Karpas-422 (cell line): ENCODE data around the gene INAFM1. TPM values are rescaled to one million over a fixed set of nuclear protein-coding genes. Genes with fewer than 3 reads are reported as not detected.
"Not testable (repeated sequence)": the region's sequence is repeated elsewhere in the genome, so short reads cannot be mapped to it uniquely, and the experiment has no call there.

Source experiments
- DNase-seq: peaks from one replicate; pipeline ENCODE4 v3.0.0-alpha.2; 2015
- H2AFZ ChIP-seq: fragments of 200-600 bp; sonication (generic); 2 replicates; pipeline ENCODE4 v1.6.1; 2014; ENCODE audit warnings: antibody characterized with exemption, low read length, mixed read lengths
- H3K27ac ChIP-seq: fragments of 200-600 bp; sonication (generic); 2 replicates; pipeline ENCODE4 v1.5.1; 2014; ENCODE audit warnings: mild to moderate bottlenecking, low read length, moderate library complexity
- H3K27me3 ChIP-seq: fragments of 200-600 bp; sonication (generic); 2 replicates; pipeline ENCODE4 v1.6.1; 2014; ENCODE audit warnings: low read length, mixed read lengths
- H3K36me3 ChIP-seq: fragments of 200-600 bp; sonication (generic); 2 replicates; pipeline ENCODE4 v1.6.1; 2014; ENCODE audit warnings: low read length, mixed read lengths; ENCODE audit not compliant: insufficient read depth
- H3K4me1 ChIP-seq: fragments of 200-600 bp; sonication (generic); 2 replicates; pipeline ENCODE4 v1.6.1; 2014; ENCODE audit warnings: mild to moderate bottlenecking, low read length, mixed read lengths
- H3K4me2 ChIP-seq: fragments of 200-600 bp; sonication (generic); 2 replicates; pipeline ENCODE4 v1.6.1; 2014; ENCODE audit warnings: low read length, low read depth, mild to moderate bottlenecking; ENCODE audit not compliant: poor library complexity, severe bottlenecking
- H3K4me3 ChIP-seq: fragments of 200-600 bp; sonication (generic); 2 replicates; pipeline ENCODE4 v1.5.1; 2014; ENCODE audit warnings: mild to moderate bottlenecking, antibody characterized with exemption, low read length, mixed read lengths
- H3K79me2 ChIP-seq: fragments of 200-600 bp; sonication (generic); 2 replicates; pipeline ENCODE4 v1.6.1; 2014; ENCODE audit warnings: mild to moderate bottlenecking, low read length, mixed read lengths
- H3K9ac ChIP-seq: fragments of 200-600 bp; sonication (generic); 2 replicates; pipeline ENCODE4 v1.6.0; 2014; ENCODE audit warnings: low read length
- H3K9me2 ChIP-seq: fragments of 200-600 bp; sonication (generic), shearing (Covaris generic); replicated peaks from 2 replicates; pipeline ENCODE4 v1.6.0; 2014; ENCODE audit warnings: mild to moderate bottlenecking, low read length, moderate library complexity; ENCODE audit not compliant: insufficient read depth
- H3K9me3 ChIP-seq: fragments of 300-700, 200-600 bp; sonication (generic); 2 replicates; pipeline ENCODE4 v1.6.1; 2014; ENCODE audit warnings: low read length, mixed read lengths
- H4K20me1 ChIP-seq: fragments of 200-600 bp; sonication (generic); 2 replicates; pipeline ENCODE4 v1.6.1; 2014; ENCODE audit warnings: mild to moderate bottlenecking, antibody characterized with exemption, low read length, low read depth; ENCODE audit not compliant: insufficient read depth
- total RNA-seq: library from RNA; depleted of rRNA; stranded (reverse); fragments of >200 nt; shearing (Covaris generic); gene quantifications from 2 replicates; pipeline ENCODE4 v1.2.3, GENCODE V29; 2014; ENCODE audit warnings: low replicate concordance

Gene INAFM1
- total RNA-seq, 1 experiment from 2014 or later, result 4.6 TPM

DNA sequence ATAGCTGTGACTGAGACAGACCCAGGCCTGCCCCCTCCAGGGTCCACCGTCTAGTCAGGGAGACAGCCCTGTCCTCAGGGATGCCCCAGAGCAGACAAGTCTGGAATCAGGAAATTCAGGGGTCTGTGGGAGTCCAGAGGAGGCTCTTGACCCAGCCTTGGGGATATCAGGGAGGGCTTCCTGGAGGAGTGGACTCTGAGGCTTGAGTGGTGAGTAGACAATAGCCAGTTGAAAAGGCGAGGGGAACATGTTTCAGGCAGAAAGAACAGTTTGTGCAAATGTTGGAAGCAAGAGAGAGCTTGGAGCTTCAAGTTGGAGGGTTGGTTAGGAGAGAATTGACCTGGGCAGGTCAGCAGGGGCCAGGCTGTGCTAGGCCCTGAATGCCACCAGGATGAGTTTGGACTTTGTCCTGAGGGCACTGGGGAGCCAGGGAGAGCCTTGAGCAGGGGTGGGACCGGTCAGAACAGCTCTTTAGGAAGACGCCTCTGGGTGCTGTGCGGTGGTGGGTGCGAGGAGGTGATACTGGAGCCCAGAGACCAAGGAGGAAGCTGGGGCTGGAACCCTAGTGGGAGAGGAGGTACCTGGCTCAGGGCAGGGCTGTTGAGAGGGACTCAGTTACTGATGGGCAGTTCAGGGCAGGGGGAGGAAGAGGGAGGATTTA, 15.7 kb upstream of the INAFM1 start:
- H3K79me2 ChIP-seq, result peaks cover 14% of the 10 kb centered on the region
- H3K9ac ChIP-seq, result no peak overlapping the region
- no peak overlapping the region for H3K27ac ChIP-seq
- no peaks in the 10 kb centered on the region for H3K9me2 ChIP-seq
- peaks cover 16% of the 10 kb centered on the region for H3K4me1 ChIP-seq
- no peak overlapping the region for H3K4me2 ChIP-seq
- H4K20me1 ChIP-seq, result 0 out of 2 replicates have a peak, but pooled peaks cover 4% of the 10 kb centered on the region
- H3K4me3 ChIP-seq, result no peak overlapping the region
- DNase-seq, result no peak
- no peaks in the 10 kb centered on the region for H3K36me3 ChIP-seq
- H3K27me3 ChIP-seq, result no peaks in the 10 kb centered on the region
- H3K9me3 ChIP-seq, result no peaks in the 10 kb centered on the region
- no peak overlapping the region for H2AFZ ChIP-seq

DNA sequence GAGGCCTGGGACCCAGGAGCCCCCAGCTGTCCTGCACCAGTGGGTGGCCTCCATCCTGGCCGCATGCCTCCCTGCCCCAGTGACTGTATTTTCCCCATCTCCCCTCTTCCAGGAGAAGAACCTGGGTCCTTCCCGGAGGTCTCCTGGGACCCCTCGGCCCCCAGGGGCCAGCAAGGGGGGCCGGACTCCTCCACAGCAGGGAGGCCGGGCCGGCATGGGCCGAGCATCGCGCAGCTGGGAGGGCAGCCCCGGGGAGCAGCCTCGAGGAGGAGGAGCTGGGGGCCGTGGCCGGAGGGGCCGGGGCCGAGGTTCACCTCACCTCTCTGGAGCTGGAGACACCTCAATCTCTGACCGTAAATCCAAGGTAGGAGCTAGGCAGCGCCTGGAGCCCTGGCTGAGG, 14.2 kb upstream of the INAFM1 start:
- Histone ChIP-seq H3K36me3 (no peaks in the 10 kb centered on the region), H2AFZ (no peak overlapping the region)
- no peak for DNase-seq

DNA sequence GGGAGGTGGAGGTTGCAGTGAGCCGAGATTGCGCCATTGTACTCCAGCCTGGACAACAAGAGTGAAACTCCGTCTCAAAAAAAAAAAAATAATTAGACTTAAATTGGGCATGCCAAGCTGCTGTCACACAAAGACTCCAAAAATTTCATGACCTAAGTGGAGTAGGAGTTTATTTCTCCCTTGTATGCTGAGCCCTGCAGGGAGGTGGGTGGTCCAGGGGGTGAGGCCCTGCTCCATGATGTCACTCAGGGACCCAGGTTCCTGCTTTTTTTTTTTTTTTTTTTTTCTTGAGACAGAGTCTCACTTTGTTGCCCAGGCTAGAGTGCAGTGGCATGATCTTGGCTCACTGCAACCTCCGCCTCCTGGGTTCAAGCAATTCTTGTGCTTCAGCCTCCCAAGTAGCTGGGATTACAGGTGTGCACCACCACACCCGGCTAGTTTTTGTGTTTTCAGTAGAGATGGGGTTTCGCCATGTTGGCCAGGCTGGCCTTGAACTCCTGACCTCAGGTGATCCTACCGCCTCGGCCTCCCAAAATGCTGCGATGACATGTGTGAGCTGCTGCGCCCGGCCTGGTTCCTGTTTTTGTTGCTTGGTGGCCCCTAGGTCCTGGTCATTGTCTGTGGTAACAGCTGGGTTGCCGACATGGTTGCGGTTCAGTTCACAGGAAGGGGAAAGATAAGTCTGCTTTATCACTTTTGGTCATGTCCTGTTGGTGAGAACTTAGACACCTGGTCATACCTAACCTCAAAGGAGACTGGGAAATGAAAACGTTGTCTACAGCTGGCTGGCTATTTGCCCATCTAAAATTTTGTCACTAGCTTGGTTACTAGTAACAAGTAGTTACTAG, 12.5 kb upstream of the INAFM1 start:
- H3K36me3 ChIP-seq, result not testable (repeated sequence)

More for the DNA sequence above, 14.2 kb upstream of the INAFM1 start:
- H3K9ac ChIP-seq, result no peak overlapping the region
- 0 out of 2 replicates have a peak, but pooled peaks cover 4% of the 10 kb centered on the region for H4K20me1 ChIP-seq
- peaks cover 14% of the 10 kb centered on the region for H3K79me2 ChIP-seq
- H3K27me3 ChIP-seq, result no peaks in the 10 kb centered on the region
- H3K9me3 ChIP-seq, result no peaks in the 10 kb centered on the region
- H3K9me2 ChIP-seq, result no peaks in the 10 kb centered on the region
- H3K27ac ChIP-seq, result no peak overlapping the region
- H3K4me3 ChIP-seq, result no peak overlapping the region
- H3K4me2 ChIP-seq, result no peak overlapping the region
- H3K4me1 ChIP-seq, result peaks cover 16% of the 10 kb centered on the region

DNA sequence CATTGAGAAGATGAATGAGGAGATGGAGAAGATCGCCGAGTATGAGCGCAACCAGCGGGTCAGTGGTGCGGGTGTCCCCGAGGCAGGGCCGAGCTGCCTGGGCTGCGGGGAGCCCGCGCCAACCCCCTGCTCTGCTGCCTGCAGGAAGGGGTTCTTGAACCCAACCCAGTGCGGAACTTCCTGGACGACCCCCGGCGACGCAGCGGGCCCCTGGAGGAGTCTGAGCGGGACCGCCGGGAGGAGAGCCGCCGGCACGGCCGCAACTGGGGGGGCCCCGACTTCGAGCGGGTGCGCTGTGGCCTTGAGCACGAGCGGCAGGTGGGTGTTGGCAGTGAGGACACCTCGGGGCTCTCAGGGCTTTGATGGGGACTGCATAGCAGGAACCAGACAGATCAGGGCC, 10.1 kb upstream of the INAFM1 start:
- Histone ChIP-seq H3K4me1 (no peaks in the 10 kb centered on the region), H3K9me2 (no peaks in the 10 kb centered on the region), H3K4me2 (no peak overlapping the region), H3K27ac (no peak overlapping the region), H3K79me2 (no peaks in the 10 kb centered on the region), H3K9me3 (no peaks in the 10 kb centered on the region), H3K36me3 (no peaks in the 10 kb centered on the region), H3K27me3 (no peaks in the 10 kb centered on the region), H2AFZ (no peak overlapping the region), H3K9ac (no peak overlapping the region), H4K20me1 (no peaks in the 10 kb centered on the region), H3K4me3 (no peak overlapping the region)
- DNase-seq, result no peak

More for the DNA sequence above, 12.5 kb upstream of the INAFM1 start:
- H3K9me2 ChIP-seq, DNase-seq, H3K4me2 ChIP-seq, H3K27ac ChIP-seq, H3K27me3 ChIP-seq, H4K20me1 ChIP-seq, H3K9me3 ChIP-seq, H2AFZ ChIP-seq, H3K9ac ChIP-seq, H3K4me3 ChIP-seq: not testable (repeated sequence)
- H3K79me2 ChIP-seq, result peaks cover 14% of the 10 kb centered on the region
- peaks cover 10% of the 10 kb centered on the region for H3K4me1 ChIP-seq

DNA sequence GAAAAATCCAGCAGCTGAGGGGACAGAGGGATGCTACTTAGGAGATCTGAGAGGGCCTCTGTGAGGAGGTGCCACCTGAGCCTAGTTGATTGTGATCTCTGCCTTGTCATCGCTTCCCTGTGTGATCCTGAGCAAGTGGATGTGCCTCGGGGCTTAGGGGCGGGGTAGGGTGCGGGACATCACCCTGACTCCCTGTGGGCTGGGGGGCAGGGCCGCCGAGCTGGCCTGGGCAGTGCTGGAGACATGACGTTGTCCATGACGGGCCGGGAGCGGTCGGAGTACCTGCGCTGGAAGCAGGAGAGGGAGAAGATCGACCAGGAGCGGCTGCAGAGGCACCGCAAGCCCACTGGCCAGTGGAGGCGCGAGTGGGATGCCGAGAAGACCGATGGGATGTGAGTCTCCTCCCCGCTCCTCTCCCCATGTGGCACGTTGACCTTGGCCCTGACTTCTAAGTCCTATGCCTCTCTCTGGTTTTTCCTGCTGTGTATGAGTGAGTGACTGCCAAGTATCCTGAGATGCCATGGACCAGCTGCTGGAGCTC, 8.2 kb upstream of the INAFM1 start:
- H3K9me2 ChIP-seq, result no peaks in the 10 kb centered on the region
- no peaks in the 10 kb centered on the region for H3K9me3 ChIP-seq
- no peak for DNase-seq
- H3K9ac ChIP-seq, result no peak overlapping the region
- no peaks in the 10 kb centered on the region for H4K20me1 ChIP-seq
- H3K4me2 ChIP-seq, result no peak overlapping the region
- no peaks in the 10 kb centered on the region for H3K36me3 ChIP-seq
- H3K27ac ChIP-seq, result no peak overlapping the region
- no peaks in the 10 kb centered on the region for H3K79me2 ChIP-seq
- no peak overlapping the region for H2AFZ ChIP-seq
- no peaks in the 10 kb centered on the region for H3K27me3 ChIP-seq
- H3K4me3 ChIP-seq, result no peak overlapping the region
- no peaks in the 10 kb centered on the region for H3K4me1 ChIP-seq

DNA sequence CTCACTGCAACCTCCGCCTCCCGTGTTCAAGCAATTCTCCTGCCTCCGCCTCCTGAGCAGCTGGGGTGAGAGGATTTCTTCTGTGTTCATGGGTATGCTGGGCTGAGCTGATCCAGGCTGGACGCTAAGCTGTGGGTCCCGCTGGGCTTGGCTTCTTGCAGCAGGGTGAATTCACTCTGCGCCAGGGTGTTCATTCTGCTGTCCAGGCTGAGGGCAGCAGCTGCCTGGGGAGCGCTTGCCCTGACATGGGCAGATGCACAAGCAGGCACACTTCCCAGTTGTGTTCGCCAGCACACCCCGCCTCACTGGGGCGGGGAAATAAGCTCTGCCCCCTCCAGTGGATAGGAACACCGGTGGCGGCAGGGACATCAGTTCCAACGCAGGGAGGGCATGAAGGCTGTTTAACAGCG, 7.3 kb upstream of the INAFM1 start:
- Histone ChIP-seq H3K9ac (no peak overlapping the region), H4K20me1 (no peaks in the 10 kb centered on the region), H3K4me2 (no peak overlapping the region), H3K9me2 (no peaks in the 10 kb centered on the region), H3K4me3 (no peak overlapping the region), H2AFZ (no peak overlapping the region), H3K79me2 (no peaks in the 10 kb centered on the region), H3K4me1 (peaks cover under 1% of the 10 kb centered on the region), H3K36me3 (no peaks in the 10 kb centered on the region), H3K27ac (no peak overlapping the region), H3K27me3 (no peaks in the 10 kb centered on the region), H3K9me3 (no peaks in the 10 kb centered on the region)
- DNase-seq, result no peak

DNA sequence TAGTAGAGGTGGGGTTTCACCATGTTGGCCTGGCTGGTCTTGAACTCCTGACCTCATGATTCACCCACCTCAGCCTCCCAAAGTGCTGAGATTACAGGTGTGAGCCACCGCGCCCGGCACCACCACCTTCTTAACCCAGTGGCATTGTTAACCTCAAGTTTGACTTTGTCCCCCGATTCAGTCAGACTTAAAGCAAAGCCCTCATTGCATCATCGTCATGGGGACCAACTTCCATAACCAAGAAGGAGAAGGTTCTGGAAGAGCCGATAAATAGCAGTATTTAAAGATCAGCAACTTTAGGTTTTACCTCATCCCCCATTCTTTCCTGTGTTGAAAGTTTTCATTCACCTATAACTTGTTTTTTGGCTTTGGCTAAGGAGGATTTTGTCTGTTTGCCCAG, 6.7 kb upstream of the INAFM1 start:
- Histone ChIP-seq H3K4me3 (no peak overlapping the region), H3K9me3 (no peaks in the 10 kb centered on the region), H3K4me2 (no peak overlapping the region), H2AFZ (no peak overlapping the region), H3K9ac (no peak overlapping the region), H3K4me1 (peaks cover 7% of the 10 kb centered on the region), H3K79me2 (no peaks in the 10 kb centered on the region), H3K36me3 (no peaks in the 10 kb centered on the region), H3K27ac (no peak overlapping the region), H3K9me2 (no peaks in the 10 kb centered on the region), H4K20me1 (no peaks in the 10 kb centered on the region), H3K27me3 (no peaks in the 10 kb centered on the region)
- DNase-seq, result no peak

DNA sequence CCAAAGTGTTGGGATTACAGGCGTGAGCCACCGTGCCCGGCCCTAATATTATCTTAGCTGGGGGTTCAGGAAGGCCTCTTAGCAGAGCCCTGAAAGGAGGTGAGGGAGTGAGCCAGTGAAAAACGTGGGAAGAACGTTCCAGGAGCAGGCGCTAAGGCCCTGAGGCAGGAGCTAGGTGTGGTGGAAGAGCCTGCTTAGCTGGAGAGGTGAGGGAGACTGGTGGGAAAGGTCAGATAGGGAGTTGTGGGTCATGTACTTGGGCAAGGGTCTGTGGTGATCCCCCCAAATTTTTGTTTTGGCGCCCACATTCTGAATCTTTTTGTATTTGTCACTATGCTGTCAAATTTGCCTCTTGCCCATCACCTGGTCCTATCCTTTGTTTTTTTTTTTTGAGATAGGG, 5.1 kb upstream of the INAFM1 start:
- DNase-seq, result no peak
- Histone ChIP-seq H3K9me3 (no peaks in the 10 kb centered on the region), H3K27me3 (no peaks in the 10 kb centered on the region), H4K20me1 (no peaks in the 10 kb centered on the region), H3K9ac (no peak overlapping the region), H3K4me3 (no peak overlapping the region), H2AFZ (no peak overlapping the region), H3K36me3 (no peaks in the 10 kb centered on the region), H3K4me1 (peaks cover 8% of the 10 kb centered on the region), H3K4me2 (no peak overlapping the region), H3K79me2 (no peaks in the 10 kb centered on the region), H3K9me2 (no peaks in the 10 kb centered on the region), H3K27ac (no peak overlapping the region)
